Measurements from ENCODE around the gene ACOT7. TPM values are rescaled to one million over a fixed set of nuclear protein-coding genes. Genes with fewer than 3 reads are reported as not detected.

The ACOT7 gene
- total RNA-seq, 4 donors from 2014 or later, result 15.0 to 38.7 (median 28.6) TPM

GRCh38 chr1:6349254-6349943 is 44.2 kb downstream of the ACOT7 start:
- Histone ChIP-seq H3K27me3 (no peaks in the 10 kb centered on the region), H3K4me1 (peaks cover 43 to 54% (median 49%) of the 10 kb centered on the region in 4 donors), H3K36me3 (no peaks in the 10 kb centered on the region), H3K9me3 (no peaks in the 10 kb centered on the region), H3K4me3 (no peak overlapping the region), H3K27ac (replicated peaks in 1 of 4) (no peak overlapping the region)
- 87% methylated on average over 12 of the region's 18 CpGs for WGBS
- intact Hi-C loops (cut with DNase I), result loop anchor here (10.0 kb wide), 1 partner anchor 295 kb away; no protein-coding TSS in a partner anchor
- TF ChIP-seq EP300 (IDR thresholded peaks at IDR 0.05) (no peak), POLR2A (IDR thresholded peaks at IDR 0.05; ENCODE audit: low read depth) (no peak), CTCF (IDR thresholded peaks at IDR 0.05) (no peak), POLR2AphosphoS5 (IDR thresholded peaks at IDR 0.05) (no peak)
- DNase-seq (ENCODE audit: extremely low spot score), result no peak

- Histone ChIP-seq H3K4me3 (no peak overlapping the region), H3K36me3 (no peaks in the 10 kb centered on the region), H3K4me1 (peaks cover 35 to 46% (median 42%) of the 10 kb centered on the region in 4 donors), H3K9me3 (no peaks in the 10 kb centered on the region), H3K27me3 (no peaks in the 10 kb centered on the region), H3K27ac (replicated peaks in 1 of 4) (peak overlapping the region in 3 of 4 donors; percentile 7 to 44 (median 24))
- DNase-seq (ENCODE audit: extremely low spot score), result no peak
- TF ChIP-seq CTCF (IDR thresholded peaks at IDR 0.05), result no peak
- TF ChIP-seq EP300 (IDR thresholded peaks at IDR 0.05), result no peak
- no peak for TF ChIP-seq POLR2AphosphoS5 (IDR thresholded peaks at IDR 0.05)
- no peak for TF ChIP-seq POLR2A (IDR thresholded peaks at IDR 0.05; ENCODE audit: low read depth)
- intact Hi-C loops (cut with DNase I), result loop anchor here (10.0 kb wide), 1 partner anchor 294 kb away; no protein-coding TSS in a partner anchor
- 71% methylated on average over 11 of the region's 13 CpGs for WGBS
Measured at GRCh38 chr1:6348511-6349191, 44.9 kb downstream of the ACOT7 start.

- H3K27ac ChIP-seq (replicated peaks in 1 of 4), result peak overlapping the region in 3 of 4 donors; percentile 7 to 44 (median 24)
- intact Hi-C loops (cut with DNase I), result loop anchor here (10.0 kb wide), 1 partner anchor 293 kb away; no protein-coding TSS in a partner anchor
- H3K36me3 ChIP-seq, result no peaks in the 10 kb centered on the region
- no peak for DNase-seq (ENCODE audit: extremely low spot score)
- no peaks in the 10 kb centered on the region for H3K27me3 ChIP-seq
- TF ChIP-seq CTCF (IDR thresholded peaks at IDR 0.05) (peak; percentile 45 to 63 (median 50)), POLR2AphosphoS5 (IDR thresholded peaks at IDR 0.05) (no peak)
- no peaks in the 10 kb centered on the region for H3K9me3 ChIP-seq
- H3K4me1 ChIP-seq, result peaks cover 28 to 38% (median 34%) of the 10 kb centered on the region in 4 donors
- 69% methylated on average over 15 of the region's 15 CpGs for WGBS
- H3K4me3 ChIP-seq, result no peak overlapping the region
Measured at GRCh38 chr1:6347641-6348487, 45.7 kb downstream of the ACOT7 start.

GRCh38 chr1:6345460-6345859 is 48.1 kb downstream of the ACOT7 start:
- Histone ChIP-seq H3K4me1 (peaks cover 14 to 20% (median 18%) of the 10 kb centered on the region in 4 donors), H3K27me3 (no peaks in the 10 kb centered on the region), H3K4me3 (no peak overlapping the region), H3K9me3 (no peaks in the 10 kb centered on the region), H3K27ac (replicated peaks in 1 of 4) (no peak overlapping the region), H3K36me3 (no peaks in the 10 kb centered on the region)
- no peak for DNase-seq (ENCODE audit: extremely low spot score)
- 88% methylated on average over 14 of the region's 14 CpGs for WGBS
- TF ChIP-seq POLR2A (IDR thresholded peaks at IDR 0.05; ENCODE audit: low read depth) (no peak), POLR2AphosphoS5 (IDR thresholded peaks at IDR 0.05) (no peak), EP300 (IDR thresholded peaks at IDR 0.05) (no peak), CTCF (IDR thresholded peaks at IDR 0.05) (no peak)
- intact Hi-C loops (cut with DNase I), result loop anchor here (10.0 kb wide), 1 partner anchor 291 kb away; no protein-coding TSS in a partner anchor

Data from esophagus muscularis mucosa (tissue), 4 donors.